HG03103 (cell line): ENCODE measurements around the gene TSPAN18.

Source experiments
- ATAC-seq: cut with Tn5 transposase; IDR thresholded peaks from one replicate; pipeline ENCODE4 v1.9.1; 2021; ENCODE audit warnings: low read depth; ENCODE audit not compliant: unreplicated experiment

TSPAN18 gene

GRCh38 chr11:44947114-44947513, 220.4 kb downstream of the TSPAN18 start:
- no peak for ATAC-seq

- no peak for ATAC-seq
Measured at GRCh38 chr11:44948155-44948554, 221.4 kb downstream of the TSPAN18 start.

GRCh38 chr11:44949160-44950030, 222.6 kb downstream of the TSPAN18 start:
- no peak for ATAC-seq

DNA sequence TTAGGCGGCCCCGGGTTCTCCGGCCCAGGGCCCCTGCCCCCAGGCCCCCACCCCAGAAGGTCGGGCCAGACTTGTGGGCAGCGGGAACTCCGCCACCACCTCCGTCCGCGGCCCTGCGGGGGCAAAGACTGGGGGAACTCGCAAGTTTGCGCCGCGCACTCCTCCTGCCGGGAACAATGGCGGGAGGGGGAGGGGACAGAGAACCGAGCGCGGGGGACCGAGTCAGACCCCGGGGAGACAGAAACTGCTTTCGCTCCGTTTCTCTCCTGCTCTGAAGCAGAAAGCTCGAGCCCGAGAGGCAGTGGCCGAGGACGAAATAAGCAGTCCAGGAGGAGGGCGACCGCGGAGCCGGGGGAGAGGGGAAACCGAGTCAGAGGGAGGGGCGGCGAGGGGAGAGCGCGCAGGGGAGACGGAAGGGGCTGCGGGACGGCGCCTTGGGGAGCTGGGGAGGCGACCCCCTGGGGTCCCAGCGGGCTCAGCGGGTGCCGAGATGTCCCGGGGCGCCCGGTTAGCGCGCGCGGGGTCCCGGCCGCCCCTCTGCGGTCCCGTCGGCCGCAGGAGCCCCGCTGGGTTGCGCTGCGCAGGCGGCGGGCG, 223.4 kb downstream of the TSPAN18 start:
- no peak for ATAC-seq

DNA sequence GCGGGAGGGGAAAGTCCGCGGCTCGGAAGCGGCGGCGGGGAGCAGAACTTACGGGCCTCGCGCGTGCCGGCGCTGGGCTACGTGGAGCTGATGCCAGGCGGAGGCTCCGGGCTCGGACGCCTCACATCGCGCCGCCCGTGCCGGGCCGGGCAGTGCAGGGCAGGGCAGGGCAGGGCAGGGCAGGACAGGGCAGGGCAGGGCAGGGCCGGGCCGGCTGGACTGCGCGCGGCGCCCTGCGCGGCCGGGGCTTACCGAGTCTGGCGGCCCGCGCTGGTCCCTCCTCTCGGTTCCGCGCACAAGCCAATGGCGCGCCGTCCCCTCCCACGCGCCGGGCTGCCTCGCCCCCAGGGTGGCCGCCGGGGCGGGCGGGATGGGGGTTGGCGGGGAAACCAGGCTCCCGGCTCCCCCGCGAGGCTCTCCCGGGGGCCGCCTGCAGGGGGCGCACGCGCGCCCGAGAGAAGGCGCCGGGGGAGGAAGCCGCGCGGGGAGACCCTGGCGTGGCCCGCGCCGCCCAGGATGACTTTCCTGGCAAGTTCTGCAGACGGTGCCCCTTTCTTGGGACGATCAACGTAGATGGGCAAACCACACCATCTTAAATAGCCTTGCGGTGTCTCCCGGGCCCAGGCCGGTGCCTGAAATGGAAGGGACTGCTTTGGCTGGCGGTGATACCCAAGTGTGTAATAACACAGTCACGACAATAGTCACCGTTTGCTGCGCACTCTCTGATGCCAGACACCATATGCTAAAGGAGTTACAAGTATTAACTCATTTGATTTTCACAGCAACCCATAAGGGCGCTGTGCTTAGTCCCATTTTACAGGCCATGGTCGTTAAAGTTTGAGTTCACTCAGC, 224.1 kb downstream of the TSPAN18 start, which contains the start of gene TP53I11:
TSS of gene TP53I11 (minus strand) at position 259 of the 852 bp plus-strand sequence. CDS start 12,548 bp downstream, outside the sequence.
- ATAC-seq: no peak

DNA sequence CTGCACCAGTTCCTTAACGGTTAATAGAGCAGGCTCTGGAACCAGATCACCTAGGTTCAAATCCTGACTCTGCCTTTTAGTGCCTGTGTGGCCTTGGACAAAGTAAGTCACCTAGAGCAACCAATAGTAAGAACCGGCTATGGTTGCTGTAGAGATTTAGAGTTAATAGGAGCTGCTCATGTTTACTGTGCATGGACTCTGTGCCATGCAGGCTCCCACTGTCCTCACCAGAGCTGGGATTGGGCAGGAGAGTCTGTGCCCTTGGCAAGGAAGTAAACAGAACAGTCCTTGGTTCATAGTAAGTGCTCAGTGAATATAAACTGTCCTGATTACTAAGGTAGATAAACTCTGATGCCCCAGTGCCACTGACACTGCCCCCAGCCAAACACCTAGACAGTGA, 225.3 kb downstream of the TSPAN18 start:
- no peak for ATAC-seq

GRCh38 chr11:44952500-44953260, 225.9 kb downstream of the TSPAN18 start:
- ATAC-seq: no peak

- no peak for ATAC-seq
Measured at GRCh38 chr11:44954051-44954906, 227.5 kb downstream of the TSPAN18 start.

- ATAC-seq: no peak
Measured at GRCh38 chr11:44955015-44955738, 228.4 kb downstream of the TSPAN18 start.

- no peak for ATAC-seq
Measured at GRCh38 chr11:44957040-44957515, 230.3 kb downstream of the TSPAN18 start.

- ATAC-seq: no peak
Measured at GRCh38 chr11:44957776-44958564, 231.2 kb downstream of the TSPAN18 start.

DNA sequence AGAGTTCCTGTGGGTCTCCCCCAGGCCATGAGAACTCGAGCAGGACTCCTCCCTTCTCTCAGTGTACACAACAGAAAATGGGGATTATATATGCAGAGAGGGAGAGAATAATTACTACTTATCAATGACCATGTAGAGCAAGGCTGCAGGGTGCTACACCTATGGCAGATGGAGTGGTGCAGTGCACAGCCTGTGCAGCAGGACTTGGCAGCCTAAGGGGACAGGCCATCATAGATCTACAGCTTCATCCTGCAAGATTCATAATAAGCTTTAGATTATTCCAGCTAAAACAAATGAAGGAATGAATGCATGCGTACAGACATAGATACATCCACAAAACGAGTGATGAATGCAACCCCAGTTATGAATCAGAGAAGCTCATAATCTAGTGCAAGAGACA, 232.3 kb downstream of the TSPAN18 start:
- ATAC-seq: no peak

DNA sequence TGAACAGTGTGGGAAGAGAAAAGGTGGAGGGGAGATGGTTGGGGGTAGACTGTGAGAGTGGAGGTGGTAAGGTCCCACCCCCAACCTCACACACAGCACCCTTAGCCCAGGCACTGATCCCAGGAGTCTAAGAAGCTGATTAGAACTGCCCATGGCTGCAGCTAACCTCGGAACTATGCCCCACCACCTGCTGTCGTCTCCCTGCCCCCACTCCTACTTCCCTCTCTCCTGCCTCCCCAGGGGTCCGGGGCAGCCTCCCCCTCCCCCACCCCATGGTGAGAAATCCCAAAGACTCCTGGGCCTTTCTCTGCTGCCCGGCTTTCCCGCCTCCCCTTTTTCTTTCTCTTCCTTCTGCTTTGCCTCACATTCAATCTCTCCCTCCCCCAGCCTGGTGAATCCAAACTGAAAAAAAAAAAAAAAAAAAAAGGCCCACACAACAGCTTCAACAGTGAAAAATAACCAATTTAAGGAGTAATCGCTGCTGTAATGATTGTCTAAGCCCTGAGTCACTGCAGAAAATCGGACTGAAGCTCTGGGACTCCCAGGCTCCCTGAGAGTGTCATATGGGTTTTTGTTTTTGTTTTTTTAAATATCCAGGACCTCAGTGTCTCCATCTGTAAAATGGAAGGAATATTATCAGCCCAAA, 233.6 kb downstream of the TSPAN18 start:
- ATAC-seq: no peak

DNA sequence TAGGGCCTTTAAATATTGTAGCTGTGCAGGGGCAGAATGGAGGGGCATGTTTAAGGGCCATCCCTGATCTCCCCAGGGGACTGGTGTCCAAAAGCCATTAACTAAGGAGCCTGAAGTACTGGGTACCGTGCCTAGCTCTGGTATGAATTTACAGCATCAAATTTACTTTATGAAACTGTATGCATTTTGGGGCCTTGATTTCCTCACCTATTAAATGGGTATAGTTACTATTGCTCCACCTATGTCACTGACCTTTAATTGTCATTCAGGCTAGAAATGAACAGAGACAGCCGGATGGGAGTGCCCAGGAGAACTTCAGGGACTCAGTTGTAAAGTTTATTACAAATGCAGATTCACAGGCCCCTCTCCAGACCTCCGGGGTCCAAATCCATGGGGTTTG, 235.7 kb downstream of the TSPAN18 start:
- no peak for ATAC-seq

DNA sequence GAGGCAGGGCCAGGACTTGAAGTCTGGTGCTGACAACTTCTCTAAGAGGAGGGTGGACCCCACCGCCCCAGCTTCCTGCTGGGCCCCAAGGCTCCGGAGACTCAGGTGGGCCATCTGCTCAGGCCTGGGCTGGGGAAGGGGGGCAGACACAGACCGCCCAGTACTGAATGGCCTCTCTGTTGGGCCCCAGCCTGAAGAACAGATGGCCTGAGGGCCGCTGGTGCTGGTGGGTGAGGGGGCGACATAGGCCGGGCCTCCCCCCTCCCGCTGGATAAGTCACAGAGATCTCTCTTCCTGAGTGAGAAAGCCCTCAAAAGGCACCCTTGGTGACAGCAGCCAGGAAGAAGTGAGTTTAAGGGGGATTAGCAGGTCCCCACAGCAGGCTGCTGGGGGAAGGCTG, 236.4 kb downstream of the TSPAN18 start:
- ATAC-seq: no peak

GRCh38 chr11:44963948-44964347, 237.2 kb downstream of the TSPAN18 start:
- no peak for ATAC-seq

GRCh38 chr11:44964526-44965209, 237.9 kb downstream of the TSPAN18 start:
- no peak for ATAC-seq
